RKO (cell line): ENCODE measurements around the gene EXOC3L1.

Source experiments
- DNase-seq: peaks from one replicate; pipeline ENCODE4 v3.0.0-alpha.2; 2016; ENCODE audit warnings: low spot score

EXOC3L1 gene

GRCh38 chr16:67197704-67198103 is 7.8 kb upstream of the EXOC3L1 start:
- no peak for DNase-seq

- DNase-seq = no peak
Observed at GRCh38 chr16:67196881-67197280, 6.9 kb upstream of the EXOC3L1 start.

GRCh38 chr16:67195676-67196075 is 5.7 kb upstream of the EXOC3L1 start:
- no peak for DNase-seq

GRCh38 chr16:67194260-67194659 is 4.3 kb upstream of the EXOC3L1 start:
- DNase-seq = no peak

DNA sequence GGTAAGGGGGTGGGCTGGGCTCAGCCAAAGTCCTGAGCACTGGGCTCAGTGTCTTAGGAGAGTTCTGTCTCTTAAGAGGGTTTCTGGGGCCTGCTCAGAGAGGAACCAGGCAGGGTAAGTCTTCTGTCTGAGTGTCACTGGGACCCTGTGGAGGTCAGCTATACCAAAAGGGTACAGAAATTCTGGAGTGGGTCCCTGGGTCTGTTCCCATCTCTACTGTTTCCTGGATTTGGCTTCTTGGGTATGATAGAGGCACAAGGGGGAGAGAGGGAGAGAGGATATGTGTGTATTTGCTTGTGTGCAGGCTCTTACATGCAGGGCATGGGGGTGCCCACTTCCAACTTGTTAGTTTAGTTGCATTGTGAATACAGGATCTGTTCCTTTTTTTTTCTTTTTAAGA is 3.6 kb upstream of the EXOC3L1 start:
- DNase-seq = no peak

- peak; percentile 38 for DNase-seq
Observed at GRCh38 chr16:67192781-67193361, 2.9 kb upstream of the EXOC3L1 start.

GRCh38 chr16:67191995-67192681 is 2.2 kb upstream of the EXOC3L1 start, which contains the start of gene E2F4:
E2F4 (plus strand) TSS chr16:67192155; CDS start chr16:67192228, 73 bp downstream.
- peak; percentile 94 for DNase-seq

DNA sequence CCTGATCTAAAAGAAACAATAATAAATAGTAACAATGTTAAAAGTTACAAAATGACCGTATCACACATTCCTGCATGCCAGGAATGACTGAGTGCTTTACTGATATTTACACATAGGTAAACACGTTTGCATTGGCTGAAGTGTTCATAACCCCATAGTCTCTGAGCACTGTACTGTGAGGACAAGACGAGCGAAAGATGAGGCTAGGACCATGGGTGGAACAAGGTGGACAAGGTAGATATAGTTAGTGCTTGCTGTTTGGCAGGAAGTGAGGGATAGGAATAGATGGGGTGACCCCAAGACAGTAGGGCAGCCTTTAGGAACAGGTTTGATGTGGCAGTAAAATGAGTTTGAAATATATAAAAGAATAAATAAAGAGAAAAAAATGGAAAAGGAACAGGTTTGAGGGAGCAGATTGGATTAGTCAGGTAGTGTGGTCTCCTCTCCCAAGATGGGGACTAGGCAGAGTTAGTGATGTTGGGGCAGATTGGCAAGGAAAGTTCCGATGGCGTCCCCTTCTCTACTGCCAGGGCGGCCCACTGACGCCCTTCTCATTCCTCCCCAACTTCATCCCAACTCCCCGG is 1.6 kb upstream of the EXOC3L1 start:
- DNase-seq = no peak

- no peak for DNase-seq
Observed at GRCh38 chr16:67190448-67191399, 788 bp upstream of the EXOC3L1 start.

DNA sequence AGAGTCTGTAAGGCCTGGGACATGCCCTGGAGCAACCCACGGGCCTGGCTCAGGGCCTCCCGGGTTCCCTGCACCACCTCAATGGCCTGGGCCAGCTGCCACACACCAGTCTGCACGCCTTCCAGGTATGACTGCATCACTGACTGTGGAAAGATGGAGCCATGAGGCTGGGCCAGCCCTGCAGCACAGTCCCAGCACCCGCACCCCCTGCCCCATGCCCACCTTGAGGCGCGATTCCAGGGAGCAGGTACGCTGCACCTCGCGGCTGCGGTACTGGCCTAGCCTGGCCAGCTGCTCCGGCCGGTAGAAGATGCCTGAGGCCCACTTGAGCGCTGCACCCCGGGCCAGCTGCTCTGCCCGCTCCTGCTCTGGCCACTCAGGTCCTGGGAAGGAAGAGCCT is 1.1 kb downstream of the EXOC3L1 start:
- DNase-seq = no peak

- DNase-seq = no peak
Observed at GRCh38 chr16:67188323-67188722, 1.6 kb downstream of the EXOC3L1 start.

- DNase-seq = no peak
Observed at GRCh38 chr16:67187175-67187890, 2.6 kb downstream of the EXOC3L1 start.

GRCh38 chr16:67186550-67186950 is 3.4 kb downstream of the EXOC3L1 start:
- no peak for DNase-seq

GRCh38 chr16:67185651-67186134 is 4.2 kb downstream of the EXOC3L1 start:
- DNase-seq = no peak

DNA sequence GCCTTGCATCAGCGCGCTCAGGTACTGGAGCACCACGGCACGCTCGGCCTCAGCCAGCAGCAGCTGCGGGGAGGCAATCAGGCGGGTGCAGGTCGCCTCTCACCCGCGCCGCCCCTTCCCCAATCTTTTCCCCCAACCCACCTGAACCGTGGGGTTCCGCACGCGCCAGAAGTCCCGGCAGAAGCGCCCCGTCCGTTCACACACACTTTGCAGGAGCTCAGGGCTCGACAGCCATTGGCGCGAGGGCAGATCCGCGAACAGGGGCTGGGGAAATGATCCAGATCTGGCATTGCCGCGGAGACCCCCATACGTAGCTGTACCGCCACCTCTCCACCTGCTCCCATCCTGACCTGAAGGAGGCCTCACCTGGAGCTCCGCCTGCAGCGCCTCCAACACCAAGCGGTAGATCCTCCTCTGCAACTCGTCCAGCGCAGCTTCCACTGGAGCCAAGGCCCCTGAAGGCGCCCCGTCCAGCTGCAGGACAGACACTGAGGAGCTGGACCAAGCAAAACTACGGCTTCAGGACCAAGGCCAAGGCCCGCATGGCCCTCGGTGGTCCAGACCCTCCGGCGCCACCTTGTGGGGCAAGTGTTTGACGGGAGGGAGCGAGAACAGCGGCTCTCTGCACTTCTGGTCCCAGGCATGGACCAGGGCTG is 4.8 kb downstream of the EXOC3L1 start:
- peak; percentile 91 for DNase-seq

- no peak for DNase-seq
Observed at GRCh38 chr16:67184453-67184994, 5.4 kb downstream of the EXOC3L1 start.

- DNase-seq = peak; percentile 99
Observed at GRCh38 chr16:67183627-67184452, 6.1 kb downstream of the EXOC3L1 start, which contains the start of gene MATCAP1. MATCAP1 (minus strand) TSS chr16:67183963; CDS start chr16:67180610, 3,353 bp downstream.

GRCh38 chr16:67183284-67183626 is 6.7 kb downstream of the EXOC3L1 start:
- DNase-seq = no peak

- DNase-seq = no peak
Observed at GRCh38 chr16:67182288-67182687, 7.6 kb downstream of the EXOC3L1 start.

DNA sequence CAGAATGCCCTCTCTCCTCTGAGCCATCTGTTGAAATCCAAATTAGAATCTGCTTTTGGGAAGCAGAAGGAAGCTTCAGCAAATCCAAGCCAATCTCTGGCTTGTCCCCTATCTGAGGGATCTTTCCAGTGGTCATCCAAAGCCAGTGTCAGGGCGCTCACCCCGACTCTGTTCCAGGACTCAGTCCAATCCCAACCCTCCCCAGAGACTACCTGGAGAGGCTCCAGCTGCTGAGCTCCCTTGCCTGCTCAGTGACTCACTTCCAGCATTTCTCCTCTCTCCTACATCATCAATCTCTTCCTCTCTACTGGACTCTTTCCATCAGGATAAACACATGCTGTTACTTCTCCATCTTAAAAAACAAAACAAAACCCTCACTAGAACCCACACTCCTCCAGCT is 8.6 kb downstream of the EXOC3L1 start:
- peak; percentile 34 for DNase-seq
